Neural cell (in vitro differentiated cells): Measurements from ENCODE around the gene SPACA4. TPM values are rescaled to one million over a fixed set of nuclear protein-coding genes. Genes with fewer than 3 reads are reported as not detected.

ENCODE experiments used
- H2AFZ ChIP-seq: fragments of 200-600, 300-800 bp; sonication (generic), shearing (Covaris generic); 2 replicates; pipeline ENCODE4 v1.6.0; 2014; ENCODE audit warnings: low read depth, mild to moderate bottlenecking, antibody characterized with exemption, low read length, moderate library complexity
- H3F3A ChIP-seq: fragments of 200-600 bp; shearing (Covaris generic); 2 replicates; pipeline ENCODE4 v1.6.1; 2016; ENCODE audit warnings: mild to moderate bottlenecking, moderate library complexity, mixed read lengths, antibody characterized with exemption, low read length; ENCODE audit not compliant: insufficient read depth, poor library complexity, severe bottlenecking
- H3K27ac ChIP-seq: fragments of 200-600, 300-800 bp; sonication (generic), shearing (Covaris generic); 2 replicates; pipeline ENCODE4 v1.5.1; 2014; ENCODE audit warnings: mild to moderate bottlenecking, low read length, moderate library complexity
- H3K27me3 ChIP-seq: fragments of 300-800, 200-600 bp; sonication (generic), shearing (Covaris generic); 2 replicates; pipeline ENCODE4 v1.6.0; 2014; ENCODE audit warnings: mild to moderate bottlenecking, low read depth, low read length, moderate library complexity; ENCODE audit not compliant: insufficient read depth
- H3K36me3 ChIP-seq: fragments of 300-800, 200-600 bp; sonication (generic), shearing (Covaris generic); 2 replicates; pipeline ENCODE4 v1.5.1; 2014; ENCODE audit warnings: mild to moderate bottlenecking, antibody characterized with exemption, low read length, moderate library complexity; ENCODE audit not compliant: insufficient read depth
- H3K4me2 ChIP-seq: fragments of 300-800, 200-600 bp; sonication (generic), shearing (Covaris generic); 2 replicates; pipeline ENCODE4 v1.6.0; 2014; ENCODE audit warnings: mild to moderate bottlenecking, low read length
- H3K4me3 ChIP-seq: fragments of 300-800, 200-600 bp; sonication (generic), shearing (Covaris generic); 2 replicates; pipeline ENCODE4 v1.5.1; 2014; ENCODE audit warnings: mild to moderate bottlenecking, low read length, moderate library complexity
- H3K79me2 ChIP-seq: fragments of 200-600 bp; shearing (Covaris generic); replicated peaks from 2 replicates; pipeline ENCODE4 v1.6.0; 2014; ENCODE audit warnings: mild to moderate bottlenecking, low read length, moderate library complexity; ENCODE audit not compliant: insufficient read depth
- H3K9ac ChIP-seq: fragments of 300-800, 200-600 bp; sonication (generic), shearing (Covaris generic); 2 replicates; pipeline ENCODE4 v1.6.1; 2016; ENCODE audit warnings: mild to moderate bottlenecking, low read length, mixed read lengths
- H3K9me2 ChIP-seq: fragments of 200-600 bp; shearing (Covaris generic); 2 replicates; pipeline ENCODE4 v1.6.1; 2016; ENCODE audit warnings: mild to moderate bottlenecking, low read length, mixed read lengths; ENCODE audit not compliant: insufficient read depth
- H3K9me3 ChIP-seq: fragments of 200-600, 300-800 bp; sonication (generic), shearing (Covaris generic); 2 replicates; pipeline ENCODE4 v1.6.1; 2016; ENCODE audit warnings: mild to moderate bottlenecking, mixed run types, low read length, moderate library complexity, mixed read lengths
- H4K20me1 ChIP-seq: fragments of 200-600 bp; shearing (Covaris generic); 2 replicates; pipeline ENCODE4 v1.6.1; 2016; ENCODE audit warnings: mild to moderate bottlenecking, mixed run types; ENCODE audit not compliant: insufficient read depth
- EP300 ChIP-seq: fragments of 450-650 bp; conservative IDR thresholded peaks from 2 replicates; pipeline ENCODE4 v1.6.1; 2014; ENCODE audit warnings: antibody characterized with exemption, mild to moderate bottlenecking, moderate library complexity; ENCODE audit not compliant: poor library complexity, severe bottlenecking
- EZH2 ChIP-seq: fragments of 200-600, 300-800 bp; shearing (Covaris generic), sonication (generic); IDR thresholded peaks from 2 replicates; pipeline ENCODE4 v1.6.1; 2014; ENCODE audit warnings: antibody characterized with exemption, low read length, borderline replicate concordance, mild to moderate bottlenecking; ENCODE audit not compliant: insufficient read depth, poor library complexity, severe bottlenecking
- MXI1 ChIP-seq: fragments of 450-650 bp; conservative IDR thresholded peaks from 2 replicates; pipeline ENCODE4 v1.6.1; 2014; ENCODE audit warnings: antibody characterized with exemption, mild to moderate bottlenecking; ENCODE audit not compliant: poor library complexity, severe bottlenecking
- POLR2AphosphoS5 ChIP-seq: IDR thresholded peaks from 2 replicates; pipeline ENCODE4 v1.6.1; 2012
- RAD21 ChIP-seq: fragments of 450-650 bp; conservative IDR thresholded peaks from 2 replicates; pipeline ENCODE4 v1.6.1; 2014; ENCODE audit warnings: antibody characterized with exemption, mild to moderate bottlenecking, moderate library complexity
- REST ChIP-seq: IDR thresholded peaks from 2 replicates; pipeline ENCODE4 v1.6.1; 2012; ENCODE audit warnings: borderline replicate concordance
- SMC3 ChIP-seq: fragments of 450-650 bp; conservative IDR thresholded peaks from 2 replicates; pipeline ENCODE4 v1.6.1; 2014; ENCODE audit warnings: antibody characterized with exemption, mild to moderate bottlenecking, moderate library complexity; ENCODE audit not compliant: poor library complexity
- TAF1 ChIP-seq: IDR thresholded peaks from 2 replicates; pipeline ENCODE4 v1.6.1; 2012; ENCODE audit warnings: low read depth
- polyA plus RNA-seq: library from polyadenylated mRNA; depleted of rRNA; stranded (reverse); fragments of >200 nt; gene quantifications from 2 replicates; pipeline ENCODE4 v1.2.3, GENCODE V29; 2014
- TF ChIP-seq, protein P1 (sequence below): fragments of 450-650 bp; IDR thresholded peaks from 2 replicates; pipeline ENCODE4 v1.5.1; 2014; ENCODE audit warnings: antibody characterized with exemption, mild to moderate bottlenecking, moderate library complexity; ENCODE audit not compliant: poor library complexity, severe bottlenecking

SPACA4 gene
- polyA plus RNA-seq, 1 donor from 2014 or later, result not detected

DNA sequence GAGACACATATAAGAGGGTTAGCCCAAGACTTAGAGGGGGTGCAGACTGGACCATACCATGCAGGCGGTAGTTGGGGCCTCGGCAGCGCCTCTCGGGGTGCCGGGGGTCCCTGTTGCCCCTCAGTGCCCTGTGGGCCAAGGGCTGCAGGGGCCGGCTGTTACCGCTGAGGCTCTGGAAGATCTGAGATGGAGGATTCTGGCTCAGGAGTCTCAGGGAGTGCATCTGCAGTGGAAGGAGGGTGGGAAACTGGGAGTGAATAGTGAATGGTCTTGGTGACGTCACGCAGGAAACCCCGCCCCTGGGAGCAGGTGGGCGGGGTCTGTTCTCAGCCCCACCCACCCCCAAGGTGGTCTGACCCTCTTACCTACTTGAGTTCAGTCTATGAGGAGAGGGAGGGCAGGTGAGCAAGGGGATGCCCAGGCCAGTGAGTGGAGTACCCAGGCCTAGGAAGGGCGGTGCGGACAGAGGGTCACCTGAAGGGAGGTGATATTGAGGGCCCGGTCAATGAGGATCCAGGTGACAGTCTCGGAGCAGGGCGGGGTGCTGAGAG, 32.4 kb downstream of the SPACA4 start:
- H4K20me1 ChIP-seq, result no peaks in the 10 kb centered on the region
- no peak overlapping the region for H2AFZ ChIP-seq
- no peaks in the 10 kb centered on the region for H3K79me2 ChIP-seq
- no peaks in the 10 kb centered on the region for H3K36me3 ChIP-seq
- H3K27me3 ChIP-seq, result no peaks in the 10 kb centered on the region
- no peaks in the 10 kb centered on the region for H3K9me2 ChIP-seq
- H3K4me2 ChIP-seq, result peak overlapping the region; percentile 86
- TF ChIP-seq SMC3 (no peak), TAF1 (no peak), EZH2 (no peak), POLR2AphosphoS5 (no peak), RAD21 (no peak), EP300 (no peak), REST (no peak), MXI1 (no peak)
- TF ChIP-seq, protein P1, sequence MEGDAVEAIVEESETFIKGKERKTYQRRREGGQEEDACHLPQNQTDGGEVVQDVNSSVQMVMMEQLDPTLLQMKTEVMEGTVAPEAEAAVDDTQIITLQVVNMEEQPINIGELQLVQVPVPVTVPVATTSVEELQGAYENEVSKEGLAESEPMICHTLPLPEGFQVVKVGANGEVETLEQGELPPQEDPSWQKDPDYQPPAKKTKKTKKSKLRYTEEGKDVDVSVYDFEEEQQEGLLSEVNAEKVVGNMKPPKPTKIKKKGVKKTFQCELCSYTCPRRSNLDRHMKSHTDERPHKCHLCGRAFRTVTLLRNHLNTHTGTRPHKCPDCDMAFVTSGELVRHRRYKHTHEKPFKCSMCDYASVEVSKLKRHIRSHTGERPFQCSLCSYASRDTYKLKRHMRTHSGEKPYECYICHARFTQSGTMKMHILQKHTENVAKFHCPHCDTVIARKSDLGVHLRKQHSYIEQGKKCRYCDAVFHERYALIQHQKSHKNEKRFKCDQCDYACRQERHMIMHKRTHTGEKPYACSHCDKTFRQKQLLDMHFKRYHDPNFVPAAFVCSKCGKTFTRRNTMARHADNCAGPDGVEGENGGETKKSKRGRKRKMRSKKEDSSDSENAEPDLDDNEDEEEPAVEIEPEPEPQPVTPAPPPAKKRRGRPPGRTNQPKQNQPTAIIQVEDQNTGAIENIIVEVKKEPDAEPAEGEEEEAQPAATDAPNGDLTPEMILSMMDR, result no peak
- H3K9me3 ChIP-seq, result no peaks in the 10 kb centered on the region
- H3K27ac ChIP-seq, result peak overlapping the region; percentile 83
- H3K4me3 ChIP-seq, result peak overlapping the region; percentile 66
- peak overlapping the region; percentile 74 for H3K9ac ChIP-seq
- peaks cover 8% of the 10 kb centered on the region for H3F3A ChIP-seq

GRCh38 chr19:48639483-48640375, 33.2 kb downstream of the SPACA4 start:
- Histone ChIP-seq H2AFZ (no peak overlapping the region), H3K79me2 (no peaks in the 10 kb centered on the region), H3K4me3 (no peak overlapping the region), H3K9ac (no peak overlapping the region), H4K20me1 (no peaks in the 10 kb centered on the region), H3K4me2 (no peak overlapping the region), H3K36me3 (no peaks in the 10 kb centered on the region), H3K27me3 (no peaks in the 10 kb centered on the region), H3K9me2 (no peaks in the 10 kb centered on the region), H3F3A (peaks cover 8% of the 10 kb centered on the region), H3K9me3 (no peaks in the 10 kb centered on the region), H3K27ac (no peak overlapping the region)
- TF ChIP-seq POLR2AphosphoS5 (no peak), REST (no peak), SMC3 (no peak), TAF1 (no peak), EP300 (no peak), EZH2 (no peak), RAD21 (no peak), MXI1 (no peak)
- TF ChIP-seq, protein P1, result no peak
